HepG2 (cell line): ENCODE results near the gene PLEKHA5. TPM values are rescaled to one million over a fixed set of nuclear protein-coding genes. Genes with fewer than 3 reads are reported as not detected.

ENCODE experiments used
- E2F1 ChIP-seq: sonication (generic); formaldehyde crosslinking; IDR thresholded peaks from 2 replicates; pipeline ENCODE4 v1.5.0; 2020; ENCODE audit warnings: missing genetic modification reagents
- ELF1 ChIP-seq: sonication (generic); formaldehyde crosslinking; IDR thresholded peaks from 2 replicates; pipeline ENCODE4 v1.4.0; 2020; ENCODE audit warnings: missing genetic modification reagents
- ETS1 ChIP-seq: sonication (generic); formaldehyde crosslinking; IDR thresholded peaks from 2 replicates; pipeline ENCODE4 v1.4.0; 2020; ENCODE audit warnings: missing genetic modification reagents
- GMEB1 ChIP-seq: sonication (generic); formaldehyde crosslinking; IDR thresholded peaks from 2 replicates; pipeline ENCODE4 v1.5.1; 2020; ENCODE audit warnings: missing genetic modification reagents, mild to moderate bottlenecking, borderline replicate concordance
- HMGXB4 ChIP-seq, 2 experiments: sonication (generic) in 1 of 2; formaldehyde crosslinking in 1 of 2; IDR thresholded peaks; 2 replicates each; pipeline versions ENCODE4 v1.4.0 to v1.6.1; 2018 to 2020; ENCODE audit warnings: missing genetic modification reagents in 2 of 2, borderline replicate concordance in 1 of 2, low read depth in 1 of 2, mild to moderate bottlenecking in 1 of 2, missing biosample characterization in 1 of 2
- JUND ChIP-seq: sonication (generic); formaldehyde crosslinking; IDR thresholded peaks from 2 replicates; pipeline ENCODE4 v1.8.0; 2022; ENCODE audit warnings: mild to moderate bottlenecking, missing genetic modification reagents
- MAF1 ChIP-seq: sonication (generic); formaldehyde crosslinking; IDR thresholded peaks from 2 replicates; pipeline ENCODE4 v1.5.0; 2020; ENCODE audit warnings: missing genetic modification reagents, borderline replicate concordance
- MXD1 ChIP-seq: sonication (generic); formaldehyde crosslinking; IDR thresholded peaks from 2 replicates; pipeline ENCODE4 v1.4.0; 2020; ENCODE audit warnings: mild to moderate bottlenecking, missing genetic modification reagents
- PAXIP1 ChIP-seq: sonication (generic); formaldehyde crosslinking; conservative IDR thresholded peaks from 2 replicates; pipeline ENCODE4 v1.4.0; 2020; ENCODE audit warnings: mild to moderate bottlenecking, missing genetic modification reagents, moderate library complexity
- RAD21 ChIP-seq: fragments of 450-650 bp; formaldehyde crosslinking; IDR thresholded peaks from 2 replicates; pipeline ENCODE4 v1.5.0; 2020; ENCODE audit warnings: mild to moderate bottlenecking
- ZHX1 ChIP-seq: sonication (generic); formaldehyde crosslinking; IDR thresholded peaks from 2 replicates; pipeline ENCODE4 v1.8.1; 2022; ENCODE audit warnings: low read depth, mild to moderate bottlenecking, missing genetic modification reagents
- ZNF577 ChIP-seq: sonication (generic); formaldehyde crosslinking; IDR thresholded peaks from 2 replicates; pipeline ENCODE4 v1.4.0; 2020; ENCODE audit warnings: mild to moderate bottlenecking, low read depth, missing genetic modification reagents, borderline replicate concordance
- ZNF781 ChIP-seq: sonication (generic); formaldehyde crosslinking; IDR thresholded peaks from 2 replicates; pipeline ENCODE4 v1.5.1; 2020; ENCODE audit warnings: borderline replicate concordance, mild to moderate bottlenecking, missing genetic modification reagents; ENCODE audit errors: not compliant biosample characterization
- polyA plus RNA-seq, 8 experiments: library from polyadenylated mRNA; depleted of rRNA in 3 of 8; stranded (reverse) in 7 of 8; unstranded in 1 of 8; fragments of >200 nt; fragmentation: Illumina TruSeq in 4 of 8; extraction: Trizol in 4 of 8; gene quantifications; 2 replicates each; pipeline versions ENCODE4 v1.2.1 to v1.2.3, GENCODE V29; 2011 to 2016; ENCODE audit warnings: low read depth in 4 of 8, missing spikeins in 1 of 8, mixed read lengths in 1 of 8; ENCODE audit not compliant: insufficient read depth in 1 of 8
- total RNA-seq, 5 experiments: library from RNA; depleted of rRNA; stranded (reverse); fragments of >200 nt; fragmentation: Illumina TruSeq; extraction: Trizol; gene quantifications; 2 replicates each; pipeline ENCODE4 v1.2.3, GENCODE V29; 2016; ENCODE audit warnings: low read depth in 1 of 5

PLEKHA5 gene
- total and polyA plus RNA-seq, 2 of the 13 experiments (the other 11 are each of a cell fraction or from before 2014, with no cell fraction given): 4.2 to 15.4 TPM

GRCh38 chr12:19129486-19130223 lies at the start of gene PLEKHA5 (continued):
- TF ChIP-seq ZNF781 (CRISPR knock-in tag) (no peak), HMGXB4 (CRISPR knock-in tag; IDR thresholded peaks at IDR 0.05; ENCODE audit: borderline replicate concordance in 1 of 2, low read depth in 1 of 2) (peak; percentile 40 to 73; a peak in 2 of 4 replicates), GMEB1 (CRISPR knock-in tag) (no peak), ZHX1 (no peak; the same call in 1 of the 2 replicates), JUND (CRISPR knock-in tag) (no peak), ETS1 (no peak), PAXIP1 (0 out of 2 replicates have a peak, but pooled peaks have one; percentile 7), MXD1 (no peak), ZNF577 (CRISPR knock-in tag) (no peak), E2F1 (CRISPR knock-in tag) (no peak), RAD21 (CRISPR knock-in tag) (peak; percentile 44; the same call in 1 of the 2 replicates), ELF1 (CRISPR knock-in tag) (no peak), MAF1 (no peak)
